Measurements from ENCODE around the gene KCTD17.

The KCTD17 gene

DNA sequence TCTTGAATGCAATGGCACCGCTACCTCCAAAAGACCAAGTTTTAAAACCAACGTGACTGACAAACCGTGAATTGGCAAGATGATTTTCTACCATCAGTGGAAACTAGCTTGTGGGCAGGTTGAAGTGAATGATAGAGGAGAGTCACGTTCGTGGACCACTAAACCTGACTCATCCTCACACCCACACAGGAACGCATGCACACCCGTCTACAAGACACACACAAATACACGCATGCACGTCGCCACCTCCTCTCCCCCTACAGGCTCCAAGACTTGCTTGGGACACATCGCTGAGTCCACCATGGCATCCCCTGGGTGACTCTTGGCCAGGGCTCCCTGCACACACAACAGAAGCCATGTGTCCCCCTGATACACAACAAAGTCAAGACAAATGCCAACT is 43.6 kb downstream of the KCTD17 start:
- in situ Hi-C loops (cut with HindIII; ENCODE audit: low sequenced_read_pairs): no loop called here

DNA sequence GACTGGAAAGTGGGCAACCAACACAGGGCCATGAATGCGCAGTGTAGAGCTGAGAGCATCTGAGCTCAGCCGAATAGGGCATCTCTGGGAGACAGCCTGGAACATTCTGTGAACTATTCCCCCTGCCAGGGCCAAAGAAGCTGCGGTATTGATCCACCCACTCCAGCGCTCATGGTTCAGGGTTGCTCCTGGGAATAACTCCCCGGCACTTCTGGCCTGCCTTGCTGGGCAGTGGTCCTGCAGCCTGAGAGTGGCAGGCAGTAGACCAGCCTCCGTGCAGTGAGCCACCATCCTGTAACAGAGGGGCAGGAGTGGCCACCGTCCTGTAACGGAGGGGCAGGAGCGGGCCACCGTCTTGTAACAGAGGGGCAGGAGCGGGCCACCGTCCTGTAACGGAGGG is 45.8 kb downstream of the KCTD17 start:
- in situ Hi-C loops (cut with HindIII; ENCODE audit: low sequenced_read_pairs): no loop called here

DNA sequence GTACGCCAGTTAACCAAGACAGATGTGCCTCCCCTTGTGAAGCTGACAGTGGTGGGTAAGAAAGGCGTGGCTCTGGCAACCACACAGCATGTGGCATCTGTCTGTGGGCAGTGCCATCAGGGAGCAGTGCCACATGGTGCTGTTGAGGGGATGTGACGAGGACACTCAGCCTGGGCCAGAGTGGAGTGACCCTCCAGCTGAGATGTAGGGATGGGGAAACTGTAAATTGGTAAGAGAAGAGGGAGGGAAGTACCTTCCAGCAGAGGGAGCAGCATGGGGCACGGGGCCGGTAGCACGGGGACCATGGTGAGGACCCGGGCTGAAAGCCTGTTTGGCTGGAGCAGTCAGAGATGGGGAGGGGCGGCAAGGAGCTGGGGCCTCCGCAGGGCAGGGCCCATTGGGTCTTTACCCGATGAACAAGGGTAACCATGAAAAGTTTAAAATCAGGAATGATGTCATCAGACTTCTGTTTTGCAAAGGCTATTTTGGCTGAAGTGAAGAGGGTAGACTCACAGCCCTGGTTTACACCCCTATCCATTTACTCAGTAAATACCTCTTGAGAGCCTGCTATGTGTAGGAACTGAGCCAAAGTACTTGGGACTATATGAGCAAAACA is 47.5 kb downstream of the KCTD17 start:
- in situ Hi-C loops (cut with HindIII; ENCODE audit: low sequenced_read_pairs): no loop called here

DNA sequence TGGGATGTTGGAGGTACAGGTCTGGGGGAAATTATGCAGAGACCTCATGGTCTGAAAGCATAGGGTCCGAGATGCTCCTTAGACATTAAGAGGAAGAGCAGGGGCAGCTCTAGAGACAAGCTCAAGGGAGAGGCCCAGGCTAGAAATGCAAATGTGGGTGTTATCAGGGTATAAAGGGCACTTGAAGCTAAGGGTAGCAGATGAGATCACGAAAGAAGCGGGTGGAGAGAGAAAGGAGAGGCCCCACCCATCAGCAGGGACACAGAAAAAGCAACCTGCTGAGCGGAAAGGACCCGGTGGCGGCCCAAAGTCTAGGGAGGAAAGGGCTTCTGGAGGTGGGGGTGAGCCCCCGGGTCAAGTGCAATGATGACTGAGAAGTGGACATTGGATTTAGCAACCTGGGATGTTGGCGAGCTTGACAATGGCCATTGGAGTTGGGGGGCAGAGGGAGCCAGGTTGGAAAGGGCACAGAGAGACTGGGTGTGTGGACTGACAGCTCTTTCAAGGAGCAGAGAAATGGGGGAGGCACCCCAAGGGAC is 49.1 kb downstream of the KCTD17 start:
- in situ Hi-C loops (cut with HindIII; ENCODE audit: low sequenced_read_pairs): no loop called here

DNA sequence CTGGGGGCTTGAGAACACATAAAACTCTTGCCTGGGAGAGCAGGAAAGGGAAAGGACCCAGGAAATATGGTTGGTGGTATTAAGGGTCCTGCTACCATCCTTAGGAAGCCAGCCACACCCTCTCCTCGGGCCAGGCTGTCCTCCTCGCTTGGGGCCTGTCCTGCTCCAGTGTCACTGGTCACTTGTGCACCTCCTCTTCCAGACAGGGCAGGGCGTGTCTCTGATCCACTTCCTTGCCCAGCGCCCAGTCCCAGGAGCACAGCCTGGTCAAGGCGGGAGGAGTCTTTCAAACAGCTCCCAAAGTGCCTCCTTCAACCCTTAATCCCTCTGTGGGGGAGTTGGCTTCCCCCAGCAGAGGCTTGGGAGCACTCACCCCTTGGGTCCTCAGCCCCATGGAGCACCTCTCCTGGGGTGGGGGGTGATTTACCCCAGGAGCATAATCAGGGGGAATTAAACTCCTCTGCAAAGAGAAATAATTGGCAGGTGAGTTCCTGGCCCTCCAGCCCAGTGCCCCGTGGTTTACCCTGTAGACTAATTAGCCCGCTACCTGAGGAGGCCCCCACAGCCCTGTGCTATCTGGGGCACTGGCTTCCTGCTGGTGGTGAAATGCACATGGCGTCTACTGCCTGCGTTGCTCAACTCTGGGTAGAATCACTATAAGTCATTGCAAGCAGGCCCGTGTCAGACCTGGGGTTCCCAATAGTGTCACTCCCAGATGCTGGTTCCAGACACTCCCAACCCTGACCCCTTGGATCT is 49.9 kb downstream of the KCTD17 start:
- in situ Hi-C loops (cut with HindIII; ENCODE audit: low sequenced_read_pairs): no loop called here

DNA sequence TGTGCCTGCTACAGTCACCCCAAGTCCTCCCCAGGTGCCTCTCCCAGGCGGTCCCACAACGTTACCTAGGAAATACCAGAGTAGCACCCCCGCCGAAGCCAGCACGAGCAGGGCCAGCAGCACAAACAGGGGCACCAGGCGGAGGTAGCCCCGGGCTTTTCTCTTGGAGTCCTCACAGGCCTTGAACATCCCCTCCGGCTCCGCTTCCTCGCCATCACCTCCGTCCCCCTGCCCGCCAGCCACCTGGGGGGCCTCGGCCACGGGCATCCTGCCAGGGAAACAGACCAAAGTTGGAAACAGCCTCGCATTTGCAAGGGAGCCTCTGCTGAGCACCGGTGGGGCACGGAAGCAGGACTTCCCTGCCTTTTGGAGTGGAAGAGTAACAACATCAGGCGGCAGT is 51.6 kb downstream of the KCTD17 start:
- in situ Hi-C loops (cut with HindIII; ENCODE audit: low sequenced_read_pairs): no loop called here

DNA sequence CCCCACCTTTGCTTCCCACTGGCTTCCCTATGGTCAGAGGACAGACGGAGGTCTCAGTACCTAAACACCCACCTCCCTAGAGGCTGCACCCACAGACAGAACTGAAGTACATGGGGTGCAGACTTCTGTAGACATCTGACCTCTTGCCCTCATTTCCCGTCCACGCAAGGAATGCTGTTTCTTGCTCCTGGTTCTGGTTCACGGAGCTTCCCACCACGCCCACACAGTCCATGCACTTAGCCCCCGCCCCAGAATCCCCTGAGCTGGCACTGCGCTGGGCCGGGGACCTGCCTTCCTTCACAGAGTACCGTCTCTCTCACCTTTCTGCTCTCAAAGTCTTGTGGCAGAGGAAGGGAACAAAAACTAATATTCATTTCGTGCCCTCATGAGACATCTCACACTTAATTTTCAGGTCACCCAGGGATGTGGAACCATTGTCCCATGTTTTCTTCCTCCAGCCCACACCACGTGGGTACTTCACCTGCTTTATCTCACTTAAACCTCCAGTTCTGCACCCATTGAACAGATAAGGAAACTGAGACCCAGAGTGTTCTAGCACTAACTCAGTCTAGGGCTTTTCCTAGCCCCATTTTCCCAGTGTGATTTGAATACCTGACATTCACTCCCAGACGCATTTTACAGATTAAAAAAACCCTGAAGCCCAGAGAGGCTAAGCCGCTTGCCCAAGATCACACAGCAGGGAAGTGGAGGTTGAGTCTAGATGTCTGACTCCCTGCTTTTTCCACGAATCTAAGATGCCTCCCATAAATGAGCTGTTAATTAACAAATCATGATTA is 52.3 kb downstream of the KCTD17 start:
- in situ Hi-C loops (cut with HindIII; ENCODE audit: low sequenced_read_pairs): no loop called here

DNA sequence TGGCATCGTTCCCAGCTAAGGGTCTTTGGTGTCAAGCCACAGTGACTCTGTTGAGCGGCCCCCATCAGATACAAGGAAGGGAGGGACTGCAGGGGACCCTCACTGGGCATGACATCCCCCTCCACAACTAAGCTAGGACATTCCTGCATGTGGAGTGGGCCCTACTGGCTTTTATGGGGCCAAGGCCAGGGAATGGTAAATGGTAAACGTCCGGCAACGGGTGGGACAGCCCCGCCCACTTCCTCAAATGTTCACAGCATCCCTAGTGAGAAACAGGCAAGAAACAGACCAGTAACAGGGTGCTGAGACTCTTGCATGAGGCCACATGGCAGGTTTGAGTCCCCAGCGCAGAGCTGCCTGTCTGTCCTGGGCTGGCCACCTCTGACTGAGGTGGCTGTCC is 53.6 kb downstream of the KCTD17 start:
- in situ Hi-C loops (cut with HindIII; ENCODE audit: low sequenced_read_pairs): no loop called here

DNA sequence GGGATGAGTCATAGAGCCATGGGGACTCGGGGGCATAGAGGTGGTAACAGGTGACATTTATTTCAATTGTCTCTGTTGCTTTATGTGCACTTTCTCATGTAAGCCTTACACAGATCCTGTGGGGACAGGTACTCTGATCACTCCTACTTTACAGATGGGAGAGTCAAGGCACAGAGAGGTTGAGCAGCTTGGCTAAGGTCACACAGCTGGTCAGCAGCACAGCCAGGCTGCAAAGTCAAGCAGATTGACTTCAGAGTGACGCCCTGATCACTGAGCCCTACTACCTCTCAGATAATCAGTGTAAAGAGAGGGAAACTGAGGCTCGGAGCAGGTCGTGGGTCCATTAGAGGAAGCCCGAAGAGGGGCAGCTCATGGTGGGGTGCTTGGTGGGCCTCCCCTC is 54.4 kb downstream of the KCTD17 start:
- in situ Hi-C loops (cut with HindIII; ENCODE audit: low sequenced_read_pairs): no loop called here

DNA sequence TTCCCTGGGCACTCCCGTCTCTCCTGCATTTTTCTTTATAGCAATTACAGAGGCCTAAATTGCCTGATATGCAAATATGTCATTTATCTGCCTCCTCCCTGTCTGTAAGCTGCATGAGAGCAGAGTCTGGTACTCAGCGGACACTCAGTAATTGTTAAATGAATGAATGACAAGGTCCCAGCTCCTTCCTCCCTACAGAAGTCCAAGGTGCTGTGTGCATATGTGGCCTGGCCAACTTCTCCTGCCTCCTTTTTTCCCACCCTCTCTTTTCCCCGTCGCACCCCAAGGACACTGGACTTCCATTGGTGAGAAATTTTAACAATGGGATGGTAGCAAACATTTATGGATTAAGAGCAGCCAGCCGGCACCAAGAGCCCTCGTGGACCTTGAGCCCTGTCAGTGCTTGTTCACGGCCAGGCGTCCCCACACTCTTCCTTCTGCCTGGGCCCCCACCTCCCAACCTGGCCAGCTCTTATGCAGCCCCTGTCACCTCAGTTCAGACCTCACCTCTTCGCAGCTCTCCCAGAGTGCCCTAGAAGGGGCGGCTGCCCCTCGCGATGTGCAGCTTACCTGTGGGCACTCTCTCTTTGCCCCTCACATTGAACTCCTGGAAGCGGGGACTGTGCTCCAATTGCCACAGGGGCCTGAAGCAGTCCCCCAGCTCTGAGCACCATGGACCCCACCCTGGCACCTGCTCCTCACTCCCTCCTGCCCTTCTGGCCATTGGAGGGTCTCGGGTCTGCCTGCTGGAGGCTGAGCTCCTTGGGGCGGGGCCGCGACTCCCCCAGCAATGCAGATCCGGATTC is 56.5 kb downstream of the KCTD17 start:
- in situ Hi-C loops (cut with HindIII; ENCODE audit: low sequenced_read_pairs): no loop called here

DNA sequence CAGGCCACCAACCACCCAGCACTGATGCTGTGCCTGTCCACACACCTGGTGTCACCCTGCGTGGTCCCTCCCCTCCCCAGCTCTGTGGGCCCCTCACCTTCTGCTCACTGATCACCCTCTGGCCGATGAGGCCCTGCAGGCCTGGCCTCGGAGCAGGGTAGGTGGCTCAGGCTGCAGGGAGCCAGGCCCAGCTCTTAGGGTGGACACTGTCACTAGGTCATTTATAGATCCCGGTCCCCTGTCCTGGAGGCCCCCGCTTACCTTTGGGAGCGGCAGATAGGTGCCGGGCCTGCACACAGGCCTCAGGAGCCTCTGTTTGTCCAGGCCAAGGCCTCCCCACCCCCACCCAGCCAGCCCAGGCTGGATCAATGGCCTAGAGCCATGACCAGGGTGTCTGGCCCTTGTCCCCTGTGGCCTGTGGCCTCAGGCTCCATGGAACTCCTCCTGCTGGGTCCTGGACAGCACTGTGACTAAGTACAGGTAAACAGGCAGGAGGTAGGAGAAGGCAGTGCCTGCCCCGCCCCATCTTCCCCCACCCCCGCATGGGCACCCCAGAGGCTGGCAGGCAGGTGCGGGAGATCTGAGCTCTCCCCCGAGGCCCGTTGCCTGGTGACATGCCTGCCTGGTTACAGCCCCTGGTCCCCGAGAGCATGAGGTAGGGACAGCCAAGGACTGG is 57.8 kb downstream of the KCTD17 start, which contains the start of gene TMPRSS6:
Gene TMPRSS6, minus strand, starts transcription at position 472 of the 676 bp plus-strand sequence. CDS start 6,296 bp downstream, outside the sequence.
- in situ Hi-C loops (cut with HindIII; ENCODE audit: low sequenced_read_pairs): no loop called here

DNA sequence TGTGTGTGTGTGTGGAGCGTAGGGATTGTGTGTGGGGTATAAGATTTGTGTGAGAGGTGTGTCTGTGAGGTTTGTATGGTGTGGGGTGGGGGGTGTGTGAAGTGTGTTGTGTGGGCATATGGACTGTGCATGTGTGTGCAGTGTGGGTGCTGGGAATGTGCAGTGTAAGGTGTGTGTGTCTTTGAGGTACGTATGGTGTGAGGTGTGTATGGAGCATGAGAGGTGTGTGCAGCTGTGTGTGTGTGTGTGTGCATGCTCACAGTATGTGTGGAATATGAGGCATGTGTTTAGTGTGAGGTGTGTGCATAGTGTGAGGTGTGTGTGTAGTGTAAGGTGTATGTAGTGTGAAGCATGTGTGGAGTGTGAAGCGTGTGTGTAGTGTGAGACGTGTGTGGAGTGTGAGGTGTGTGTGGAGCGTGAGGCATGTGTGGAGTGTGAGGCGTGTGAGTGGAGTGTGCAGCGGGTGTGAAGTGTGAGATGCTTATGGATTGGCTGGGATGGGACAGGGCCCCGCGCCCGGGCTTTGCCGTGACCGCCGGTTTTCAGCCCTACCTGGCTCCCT is 59.7 kb downstream of the KCTD17 start:
- in situ Hi-C loops (cut with HindIII; ENCODE audit: low sequenced_read_pairs): no loop called here

DNA sequence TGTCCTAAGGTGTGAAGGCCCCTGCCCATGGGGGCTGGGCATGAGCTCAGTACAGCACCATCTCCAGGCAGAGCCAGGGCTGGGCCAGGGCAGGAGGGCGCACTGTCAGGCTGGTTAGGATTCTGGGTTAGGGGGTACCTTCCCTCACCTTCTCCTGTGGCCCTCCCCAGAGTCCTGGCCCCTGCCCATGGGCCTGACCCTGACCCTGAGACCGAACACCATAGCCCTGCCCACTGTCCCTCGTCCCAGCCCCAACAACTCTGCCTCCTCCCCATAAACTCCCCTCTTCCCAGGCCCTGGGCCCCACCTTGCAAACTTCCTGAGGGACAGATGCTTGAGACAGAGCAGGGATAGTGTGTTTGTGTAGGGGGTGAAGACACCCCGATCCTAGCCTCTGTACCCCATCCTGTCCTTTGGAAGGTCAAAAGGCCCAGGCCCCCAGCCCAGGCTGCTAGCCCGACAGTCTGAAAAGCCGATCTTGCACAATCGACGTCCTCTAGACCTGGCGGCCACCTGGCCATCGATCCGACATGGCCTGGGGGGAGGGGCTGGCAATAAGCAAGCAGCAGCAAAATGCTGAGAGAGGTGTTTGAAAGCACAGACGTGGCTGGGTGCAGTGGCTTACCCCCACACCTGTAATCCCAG is 60.7 kb downstream of the KCTD17 start:
- in situ Hi-C loops (cut with HindIII; ENCODE audit: low sequenced_read_pairs): no loop called here

Measured in endothelial cell of hepatic sinusoid (primary cell).